Thoracic aorta (tissue), 2 donors: ENCODE measurements around the gene GDF7. TPM values are rescaled to one million over a fixed set of nuclear protein-coding genes. Genes with fewer than 3 reads are reported as not detected.

Source experiments
- ATAC-seq: fragments of 150-250 bp; one replicate; pipeline ENCODE4 v1.8.0; 2017; ENCODE audit warnings: low read depth; ENCODE audit not compliant: insufficient number of reproducible peaks, low FRiP score
- DNase-seq: peaks from one replicate; pipeline ENCODE4 v3.0.0-alpha.2; 2020; ENCODE audit warnings: low spot score
- H3K27ac ChIP-seq, 2 donors: fragments of 200-600 bp; sonication (generic); 1 replicate in 1 of 2; 2 replicates in 1 of 2; pipeline ENCODE4 v1.5.1; 2016; ENCODE audit warnings: mild to moderate bottlenecking in 2 of 2, moderate library complexity in 2 of 2
- H3K27me3 ChIP-seq: fragments of 200-600 bp; sonication (generic); replicated peaks from 2 replicates; pipeline ENCODE4 v1.6.0; 2016; ENCODE audit warnings: mild to moderate bottlenecking; ENCODE audit not compliant: insufficient read depth
- H3K36me3 ChIP-seq: fragments of 200-600 bp; sonication (generic); one replicate; pipeline ENCODE4 v1.5.1; 2016
- H3K4me1 ChIP-seq, 2 donors: fragments of 200-600 bp; sonication (generic); 1 replicate in 1 of 2; 2 replicates in 1 of 2; pipeline versions ENCODE4 v1.5.1 to v1.6.0; 2016; ENCODE audit warnings: low read depth in 2 of 2, mild to moderate bottlenecking in 1 of 2; ENCODE audit not compliant: control insufficient read depth in 1 of 2
- H3K4me3 ChIP-seq: fragments of 200-600 bp; sonication (generic); 2 replicates; pipeline ENCODE4 v1.5.1; 2016; ENCODE audit warnings: mild to moderate bottlenecking
- H3K9me3 ChIP-seq: fragments of 200-600 bp; sonication (generic); 2 replicates; pipeline ENCODE4 v1.5.1; 2016
- total RNA-seq, 2 donors: library from RNA; depleted of rRNA; stranded (reverse); fragments of >200 nt; gene quantifications; one replicate each; pipeline versions ENCODE4 v1.1.0 to v1.2.3, GENCODE V29; 2016
- TF ChIP-seq, protein P1 (sequence below): fragments of 200-600 bp; sonication (generic); IDR thresholded peaks from one replicate; pipeline ENCODE4 v1.5.1; 2019; ENCODE audit warnings: antibody characterized with exemption

The GDF7 gene
- total RNA-seq, 2 donors from 2014 or later: 39.7 to 40.7 TPM

DNA sequence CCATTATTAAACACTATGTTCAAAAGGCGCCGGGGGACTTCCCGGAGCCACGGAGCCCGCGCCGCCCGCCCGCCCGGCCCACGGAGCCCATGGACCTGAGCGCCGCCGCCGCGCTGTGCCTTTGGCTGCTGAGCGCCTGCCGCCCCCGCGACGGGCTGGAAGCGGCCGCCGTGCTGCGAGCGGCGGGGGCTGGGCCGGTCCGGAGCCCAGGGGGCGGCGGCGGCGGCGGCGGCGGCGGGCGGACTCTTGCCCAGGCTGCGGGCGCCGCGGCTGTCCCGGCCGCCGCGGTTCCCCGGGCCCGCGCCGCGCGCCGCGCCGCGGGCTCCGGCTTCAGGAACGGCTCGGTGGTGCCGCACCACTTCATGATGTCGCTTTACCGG is 197 bp downstream of the GDF7 start:
- Histone ChIP-seq H3K27me3 (no peaks in the 10 kb centered on the region), H3K9me3 (no peaks in the 10 kb centered on the region), H3K36me3 (peaks cover 13% of the 10 kb centered on the region), H3K27ac (peak overlapping the region; percentile 99), H3K4me3 (peak overlapping the region; percentile 88), H3K4me1 (peaks cover 3 to 64% of the 10 kb centered on the region in 2 donors)
- DNase-seq: no peak
- peak; percentile 29 for ATAC-seq
- TF ChIP-seq, protein P1, sequence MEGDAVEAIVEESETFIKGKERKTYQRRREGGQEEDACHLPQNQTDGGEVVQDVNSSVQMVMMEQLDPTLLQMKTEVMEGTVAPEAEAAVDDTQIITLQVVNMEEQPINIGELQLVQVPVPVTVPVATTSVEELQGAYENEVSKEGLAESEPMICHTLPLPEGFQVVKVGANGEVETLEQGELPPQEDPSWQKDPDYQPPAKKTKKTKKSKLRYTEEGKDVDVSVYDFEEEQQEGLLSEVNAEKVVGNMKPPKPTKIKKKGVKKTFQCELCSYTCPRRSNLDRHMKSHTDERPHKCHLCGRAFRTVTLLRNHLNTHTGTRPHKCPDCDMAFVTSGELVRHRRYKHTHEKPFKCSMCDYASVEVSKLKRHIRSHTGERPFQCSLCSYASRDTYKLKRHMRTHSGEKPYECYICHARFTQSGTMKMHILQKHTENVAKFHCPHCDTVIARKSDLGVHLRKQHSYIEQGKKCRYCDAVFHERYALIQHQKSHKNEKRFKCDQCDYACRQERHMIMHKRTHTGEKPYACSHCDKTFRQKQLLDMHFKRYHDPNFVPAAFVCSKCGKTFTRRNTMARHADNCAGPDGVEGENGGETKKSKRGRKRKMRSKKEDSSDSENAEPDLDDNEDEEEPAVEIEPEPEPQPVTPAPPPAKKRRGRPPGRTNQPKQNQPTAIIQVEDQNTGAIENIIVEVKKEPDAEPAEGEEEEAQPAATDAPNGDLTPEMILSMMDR: no peak

DNA sequence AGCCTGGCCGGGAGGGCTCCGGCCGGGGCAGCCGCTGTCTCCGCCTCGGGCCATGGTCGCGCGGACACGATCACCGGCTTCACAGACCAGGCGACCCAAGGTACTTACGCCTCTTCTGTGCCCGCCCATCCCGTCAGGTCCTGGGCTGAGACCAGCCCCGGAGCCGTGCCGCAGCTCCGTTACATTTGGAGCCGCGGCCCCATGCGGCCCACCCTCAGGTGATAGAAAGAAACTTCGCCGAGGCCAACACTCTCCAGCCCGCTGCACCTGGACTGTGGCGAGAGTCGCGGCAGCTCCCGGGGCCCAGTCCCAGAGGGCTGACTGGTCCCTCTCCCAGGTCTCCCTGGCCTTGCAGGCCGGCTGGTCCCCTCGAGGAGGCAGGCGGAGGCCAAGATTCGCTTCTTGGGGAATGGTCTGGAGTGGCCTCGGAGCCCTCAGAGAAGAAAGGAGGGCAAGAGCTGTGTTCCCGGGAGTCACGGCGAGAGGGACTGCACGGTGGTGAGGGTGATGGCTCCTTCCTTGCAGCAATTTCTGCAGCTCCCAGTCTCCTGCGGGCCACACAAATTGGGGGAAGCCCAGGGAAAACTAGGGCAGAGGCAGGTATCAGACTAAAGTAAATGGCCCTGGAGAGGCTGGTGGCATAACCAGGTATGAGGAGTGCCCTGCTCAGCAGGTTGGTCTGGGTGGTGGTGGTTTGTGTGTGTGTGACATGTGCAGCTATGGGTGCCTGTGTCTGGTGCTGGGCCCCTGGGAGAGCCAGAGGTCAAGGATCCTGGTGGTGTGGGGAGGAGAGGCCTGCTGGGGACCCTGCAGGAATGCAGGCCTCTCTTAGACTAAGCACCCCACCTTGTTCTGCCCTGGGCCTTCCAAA is 822 bp downstream of the GDF7 start:
- no peaks in the 10 kb centered on the region for H3K27me3 ChIP-seq
- TF ChIP-seq, protein P1: no peak
- peaks cover 8 to 70% of the 10 kb centered on the region in 2 donors for H3K4me1 ChIP-seq
- H3K27ac ChIP-seq: peak overlapping the region; percentile 90 to 99
- H3K36me3 ChIP-seq: peaks cover 13% of the 10 kb centered on the region
- peak overlapping the region; percentile 88 for H3K4me3 ChIP-seq
- no peak for DNase-seq
- no peaks in the 10 kb centered on the region for H3K9me3 ChIP-seq
- no peak for ATAC-seq

DNA sequence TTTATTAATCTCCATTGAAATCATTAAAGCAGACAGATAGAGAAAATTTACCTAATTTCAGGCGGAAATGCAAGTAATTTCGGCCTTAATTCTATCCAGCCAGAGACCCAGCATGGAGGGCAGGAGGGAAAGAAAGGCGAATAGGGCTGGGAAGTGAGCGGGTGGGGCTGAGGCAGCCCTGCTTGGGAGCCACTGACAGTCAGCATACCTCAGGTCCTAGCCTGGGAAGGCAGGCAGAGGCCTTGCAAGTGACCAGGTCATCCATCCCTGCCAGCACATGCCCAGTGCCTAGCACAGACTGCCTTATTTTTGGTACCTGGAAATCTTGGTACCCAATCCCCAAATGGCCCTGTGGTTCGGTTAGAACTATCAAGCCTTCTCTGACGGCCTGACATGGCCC is 1.5 kb downstream of the GDF7 start:
- DNase-seq: no peak
- TF ChIP-seq, protein P1: no peak
- Histone ChIP-seq H3K4me1 (peaks cover 8 to 72% of the 10 kb centered on the region in 2 donors), H3K36me3 (peaks cover 13% of the 10 kb centered on the region), H3K27me3 (no peaks in the 10 kb centered on the region), H3K9me3 (no peaks in the 10 kb centered on the region), H3K27ac (peak overlapping the region; percentile 90 to 99), H3K4me3 (peak overlapping the region; percentile 88)
- no peak for ATAC-seq

DNA sequence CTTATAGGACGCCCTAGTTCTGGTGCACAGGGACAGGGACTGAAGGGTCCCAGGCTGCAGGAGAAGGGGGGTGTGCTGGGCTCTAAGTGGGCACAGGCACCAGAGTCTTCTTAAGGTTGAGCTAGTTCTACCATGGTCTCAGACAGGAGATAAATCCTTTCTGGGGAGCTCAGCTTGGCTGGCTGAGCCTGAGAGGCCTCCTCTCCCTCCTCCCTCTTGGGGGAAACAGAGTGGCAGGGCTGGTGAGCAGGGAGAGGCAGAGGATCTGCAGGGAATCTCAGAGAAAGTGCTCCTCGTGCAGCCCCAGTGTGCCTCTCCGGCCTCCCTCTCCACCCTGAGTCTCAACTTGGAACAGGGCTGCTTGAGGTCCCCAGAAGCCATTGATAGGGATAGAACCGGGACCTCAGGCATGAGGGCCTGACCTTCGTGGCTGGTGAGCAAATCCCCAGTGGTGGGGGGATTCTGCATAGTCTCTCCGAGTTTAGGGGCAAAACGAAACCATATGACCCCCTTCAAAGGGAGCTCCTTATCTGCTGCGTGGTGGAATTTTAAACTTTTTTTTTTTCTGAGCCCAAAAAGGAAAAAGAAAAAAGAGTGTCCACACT is 2.0 kb downstream of the GDF7 start:
- TF ChIP-seq, protein P1: no peak
- ATAC-seq: no peak
- no peak for DNase-seq
- Histone ChIP-seq H3K4me3 (peak overlapping the region; percentile 88), H3K27ac (peak overlapping the region; percentile 90 to 99), H3K27me3 (no peaks in the 10 kb centered on the region), H3K9me3 (no peaks in the 10 kb centered on the region), H3K36me3 (peaks cover 13% of the 10 kb centered on the region), H3K4me1 (peaks cover 8 to 72% of the 10 kb centered on the region in 2 donors)

DNA sequence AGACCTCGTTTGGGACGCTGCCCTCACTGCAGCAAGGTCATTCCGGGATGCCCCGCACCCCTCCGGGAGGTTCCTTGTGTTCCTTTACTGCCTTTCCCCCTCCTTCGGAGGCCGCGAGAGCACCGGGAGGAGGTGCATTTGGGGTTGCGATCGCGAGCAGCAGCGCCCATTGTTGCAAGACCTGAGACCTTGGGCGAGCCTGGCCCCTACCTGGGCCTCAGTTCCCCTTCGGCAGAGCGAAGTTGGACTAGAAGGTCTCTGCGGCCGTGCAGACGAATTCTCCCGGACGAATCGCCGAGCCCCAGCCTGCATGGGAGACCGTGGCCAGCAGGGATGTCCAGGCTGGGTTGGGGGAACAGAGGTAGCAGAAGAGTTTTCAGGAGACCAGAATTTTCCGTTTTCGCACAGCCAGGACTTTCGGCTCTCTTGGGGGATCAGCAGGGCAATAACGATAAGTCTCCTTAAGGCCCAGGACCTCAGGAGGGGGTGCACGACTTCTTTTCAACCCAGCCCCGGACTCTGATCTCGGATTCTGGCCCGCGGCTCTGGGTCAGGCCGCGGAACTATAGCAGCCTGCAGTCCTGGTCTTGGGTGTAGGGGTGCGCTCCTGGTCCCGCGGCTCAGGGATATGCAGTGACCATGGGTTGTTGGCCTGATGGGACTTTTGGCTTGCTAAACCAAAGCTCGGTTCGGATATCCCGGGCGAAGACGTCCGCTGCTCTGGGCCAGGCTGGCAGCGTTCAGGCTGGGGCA is 2.8 kb downstream of the GDF7 start:
- no peak for DNase-seq
- Histone ChIP-seq H3K27me3 (no peaks in the 10 kb centered on the region), H3K36me3 (peaks cover 13% of the 10 kb centered on the region), H3K4me1 (peaks cover 7 to 72% of the 10 kb centered on the region in 2 donors), H3K4me3 (peak overlapping the region; percentile 35), H3K27ac (no peak overlapping the region), H3K9me3 (no peaks in the 10 kb centered on the region)
- TF ChIP-seq, protein P1: no peak
- ATAC-seq: no peak
